HG02870 (cell line): ENCODE data around the gene HBZ.
"Not testable (repeated sequence)": the region's sequence is repeated elsewhere in the genome, so short reads cannot be mapped to it uniquely, and the experiment has no call there.

ENCODE experiments used
- ATAC-seq: cut with Tn5 transposase; IDR thresholded peaks from one replicate; pipeline ENCODE4 v1.9.1; 2021; ENCODE audit warnings: mild to moderate bottlenecking, moderate library complexity; ENCODE audit not compliant: unreplicated experiment

The HBZ gene

GRCh38 chr16:152141-153128 lies at the start of gene HBZ:
Gene HBZ, plus strand, starts transcription at chr16:152644. Its CDS starts 266 bp downstream, at chr16:152910.
- no peak for ATAC-seq

- ATAC-seq, result no peak
Measured at GRCh38 chr16:104355-104754, 48.1 kb upstream of the HBZ start.

DNA sequence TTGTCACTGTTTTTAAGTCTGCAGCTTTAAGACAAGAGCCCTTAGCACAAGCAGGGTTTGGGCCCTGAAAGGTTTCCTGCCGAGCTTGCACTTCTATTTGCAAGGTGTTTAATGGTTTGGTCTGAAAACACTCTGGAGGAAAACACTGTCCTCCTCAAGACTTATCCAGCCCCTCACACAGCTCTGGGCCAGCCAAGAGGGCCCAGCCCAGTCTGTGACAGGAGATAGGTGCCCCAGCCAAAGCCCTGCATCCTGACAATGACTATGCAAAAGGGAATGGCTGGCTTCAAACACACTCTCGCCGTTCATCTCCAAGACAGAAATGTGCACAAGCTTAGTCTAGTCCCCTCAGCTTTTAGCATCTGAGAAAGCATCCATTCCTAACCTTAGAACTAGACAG lies 47.5 kb upstream of the HBZ start:
- ATAC-seq, result no peak

GRCh38 chr16:105521-105920 lies 46.9 kb upstream of the HBZ start:
- no peak for ATAC-seq

GRCh38 chr16:106623-107324 lies 45.7 kb upstream of the HBZ start:
- ATAC-seq, result no peak

GRCh38 chr16:112153-112840 lies 40.1 kb upstream of the HBZ start:
- no peak for ATAC-seq

- no peak for ATAC-seq
Measured at GRCh38 chr16:114327-114726, 38.1 kb upstream of the HBZ start.

- ATAC-seq, result no peak
Measured at GRCh38 chr16:116015-116414, 36.4 kb upstream of the HBZ start.

GRCh38 chr16:117379-118365 lies 34.8 kb upstream of the HBZ start:
- ATAC-seq, result no peak

- no peak for ATAC-seq
Measured at GRCh38 chr16:118857-119256, 33.6 kb upstream of the HBZ start.

GRCh38 chr16:119295-119694 lies 33.1 kb upstream of the HBZ start:
- no peak for ATAC-seq

GRCh38 chr16:119835-120491 lies 32.5 kb upstream of the HBZ start:
- no peak for ATAC-seq

DNA sequence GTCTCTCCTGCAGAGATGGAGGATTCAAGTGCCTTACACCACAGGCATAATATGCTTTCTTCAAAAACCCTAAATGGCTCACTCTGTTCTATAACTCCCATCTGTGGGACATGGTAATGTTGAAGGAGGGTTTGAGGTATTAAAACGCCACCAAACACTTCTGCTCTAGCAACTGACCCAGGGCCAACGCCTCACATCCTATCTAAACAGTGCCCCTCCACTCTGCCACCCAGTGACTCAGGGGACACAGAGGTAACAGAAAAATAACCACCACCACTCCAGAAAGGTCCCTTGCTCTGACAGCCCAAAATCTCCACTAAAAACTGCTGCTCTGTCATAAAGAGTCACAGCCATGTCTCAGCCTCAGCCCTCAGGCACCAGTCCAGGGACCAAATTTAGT lies 31.7 kb upstream of the HBZ start:
- ATAC-seq, result no peak

DNA sequence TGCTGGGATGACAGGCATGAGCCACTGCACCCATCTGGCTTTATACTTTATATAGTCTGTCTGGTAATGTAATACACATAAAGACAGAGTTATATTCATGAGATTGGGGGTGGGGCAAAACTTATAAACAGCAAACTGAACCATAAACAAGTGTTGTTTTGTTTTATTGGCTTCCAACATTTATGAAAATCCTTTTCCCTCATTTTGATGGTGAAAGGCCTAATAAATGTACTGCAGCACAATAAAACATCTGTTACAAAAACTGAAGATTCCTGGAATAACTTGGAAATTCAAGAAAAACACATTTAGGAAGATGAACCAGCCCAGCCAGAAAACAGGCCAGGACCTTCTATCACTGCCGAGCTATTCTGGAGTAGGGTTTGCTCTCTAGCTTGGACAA lies 30.1 kb upstream of the HBZ start:
- no peak for ATAC-seq

DNA sequence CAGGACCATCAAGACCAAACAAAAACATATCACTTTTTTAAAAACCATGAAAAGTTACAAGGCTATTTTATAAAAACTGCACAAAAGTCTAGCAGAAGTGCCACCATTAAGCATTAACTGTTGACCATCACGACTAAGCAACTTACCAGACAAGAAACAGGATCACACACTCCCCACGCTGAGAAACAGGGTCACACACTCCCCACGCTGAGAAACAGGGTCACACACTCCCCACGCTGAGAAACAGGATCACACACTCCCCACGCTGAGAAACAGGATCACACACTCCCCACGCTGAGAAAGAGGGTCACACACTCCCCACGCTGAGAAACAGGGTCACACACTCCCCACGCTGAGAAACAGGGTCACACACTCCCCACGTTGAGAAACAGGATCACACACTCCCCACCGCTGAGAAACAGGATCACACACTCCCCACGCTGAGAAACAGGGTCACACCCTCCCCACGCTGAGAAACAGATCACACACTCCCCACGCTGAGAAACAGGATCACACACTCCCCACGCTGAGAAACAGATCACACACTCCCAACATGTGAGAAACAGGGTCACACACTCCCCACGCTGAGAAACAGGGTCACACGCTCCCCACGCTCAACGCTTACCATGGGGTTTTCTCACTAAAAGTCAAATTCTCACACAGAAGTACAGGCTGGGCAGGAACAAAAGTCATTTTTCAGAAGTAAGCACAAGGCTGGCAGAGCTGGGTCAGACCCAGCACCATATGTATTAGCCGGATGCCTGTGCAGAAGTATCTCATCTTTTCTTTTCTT lies 28.7 kb upstream of the HBZ start:
- not testable (repeated sequence) for ATAC-seq

DNA sequence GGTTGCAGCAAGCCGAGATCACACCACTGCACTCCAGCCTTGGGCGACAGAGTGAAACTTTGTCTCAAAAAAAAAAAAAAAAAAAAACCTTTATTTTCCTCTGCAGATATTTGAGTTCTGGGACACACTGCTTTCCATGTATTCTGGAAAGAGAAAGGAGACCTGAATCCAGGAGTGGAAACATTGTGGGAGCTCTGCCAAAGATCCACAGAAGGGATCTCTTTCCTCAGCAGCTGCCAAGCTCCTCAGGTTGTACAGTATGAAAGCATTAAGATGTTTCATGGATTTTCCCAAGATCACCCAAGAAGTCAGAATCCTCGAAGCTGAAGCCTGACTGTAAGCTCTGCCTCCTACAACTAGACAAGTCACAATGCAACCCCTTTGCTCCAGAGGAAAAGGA lies 27.4 kb upstream of the HBZ start:
- ATAC-seq, result no peak

DNA sequence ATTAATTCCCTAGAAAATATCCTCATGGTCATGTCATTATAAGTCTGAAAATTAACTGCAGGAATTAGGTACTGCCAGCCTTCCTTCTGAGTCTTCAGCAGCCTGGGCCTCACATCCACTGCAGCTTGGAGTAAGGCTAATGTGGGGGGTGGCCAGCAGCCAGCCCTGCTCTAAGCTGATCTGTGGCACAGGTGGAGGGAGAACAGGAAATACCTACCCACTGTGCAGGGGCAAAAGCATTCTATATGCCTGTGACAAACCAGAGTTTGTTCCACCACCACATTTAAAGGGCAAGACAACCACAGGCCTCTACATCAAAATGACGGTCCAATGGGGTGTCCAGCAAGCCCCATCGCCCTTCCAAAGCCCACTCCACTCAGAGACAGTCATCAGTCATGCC lies 23.4 kb upstream of the HBZ start:
- no peak for ATAC-seq

- ATAC-seq, result no peak
Measured at GRCh38 chr16:130533-131173, 21.8 kb upstream of the HBZ start.

- no peak for ATAC-seq
Measured at GRCh38 chr16:132120-132519, 20.3 kb upstream of the HBZ start.
